ENCODE results near the gene RSU1.
"Not testable (repeated sequence)": the region's sequence is repeated elsewhere in the genome, so short reads cannot be mapped to it uniquely, and the experiment has no call there.

Gene RSU1

DNA sequence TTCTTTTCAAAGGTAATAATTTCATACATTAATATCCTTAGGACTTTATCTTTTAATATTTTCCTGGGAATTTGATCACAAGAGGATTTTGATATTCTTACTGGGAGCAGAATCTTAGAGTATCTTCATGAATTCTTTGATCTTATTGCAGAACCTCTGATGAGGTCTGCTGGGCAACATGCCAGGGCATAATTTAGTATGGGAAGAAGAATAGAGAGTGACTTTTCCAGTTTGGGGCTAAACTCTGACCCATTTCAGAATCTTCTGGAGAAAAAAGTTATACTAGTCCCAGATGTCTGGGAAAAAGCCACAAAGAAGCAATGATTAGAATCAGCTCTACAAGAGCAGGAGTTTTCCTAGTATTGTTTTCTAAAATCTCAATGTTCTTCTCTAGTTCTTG is 28.0 kb upstream of the RSU1 start:
- no peak for DNase-seq (ENCODE audit: low read depth)
- H3K4me3 ChIP-seq (ENCODE audit: low read depth, low read length) = no peak overlapping the region
- TF ChIP-seq CTCF (IDR thresholded peaks at IDR 0.05; ENCODE audit: control insufficient read depth, extremely low read depth, insufficient read depth) = no peak

- peak; percentile 39 for DNase-seq (ENCODE audit: low read depth)
- no peak overlapping the region for H3K4me3 ChIP-seq (ENCODE audit: low read depth, low read length)
- peak; percentile 66 for TF ChIP-seq CTCF (IDR thresholded peaks at IDR 0.05; ENCODE audit: control insufficient read depth, extremely low read depth, insufficient read depth)
These were observed 26.1 kb upstream of the RSU1 start for GRCh38 chr10:16843252-16843870.

DNA sequence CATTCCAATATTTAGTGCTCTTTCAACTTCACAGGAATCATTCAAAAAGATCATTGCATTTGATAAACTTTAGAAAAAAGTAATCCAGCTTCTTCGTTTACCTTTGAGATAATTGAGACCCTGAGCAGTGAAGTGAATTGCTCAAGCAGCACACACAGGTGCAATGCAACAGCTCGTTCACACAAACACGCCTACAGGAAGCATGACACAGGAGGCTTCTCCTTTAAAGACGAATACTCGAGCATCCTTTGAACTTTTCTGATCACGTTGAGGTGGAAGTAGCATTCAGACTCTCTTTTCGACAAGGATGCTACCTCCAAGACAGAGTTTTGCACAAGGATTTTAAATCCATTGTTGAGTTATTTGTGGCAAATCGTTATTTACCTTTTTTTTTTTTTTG is 18.0 kb upstream of the RSU1 start:
- DNase-seq (ENCODE audit: low read depth) = no peak
- TF ChIP-seq CTCF (IDR thresholded peaks at IDR 0.05; ENCODE audit: control insufficient read depth, extremely low read depth, insufficient read depth) = no peak
- no peak overlapping the region for H3K4me3 ChIP-seq (ENCODE audit: low read depth, low read length)

GRCh38 chr10:16832351-16833080 is 15.3 kb upstream of the RSU1 start:
- peak; percentile 51 for DNase-seq (ENCODE audit: low read depth)
- TF ChIP-seq CTCF (IDR thresholded peaks at IDR 0.05; ENCODE audit: control insufficient read depth, extremely low read depth, insufficient read depth) = no peak

DNA sequence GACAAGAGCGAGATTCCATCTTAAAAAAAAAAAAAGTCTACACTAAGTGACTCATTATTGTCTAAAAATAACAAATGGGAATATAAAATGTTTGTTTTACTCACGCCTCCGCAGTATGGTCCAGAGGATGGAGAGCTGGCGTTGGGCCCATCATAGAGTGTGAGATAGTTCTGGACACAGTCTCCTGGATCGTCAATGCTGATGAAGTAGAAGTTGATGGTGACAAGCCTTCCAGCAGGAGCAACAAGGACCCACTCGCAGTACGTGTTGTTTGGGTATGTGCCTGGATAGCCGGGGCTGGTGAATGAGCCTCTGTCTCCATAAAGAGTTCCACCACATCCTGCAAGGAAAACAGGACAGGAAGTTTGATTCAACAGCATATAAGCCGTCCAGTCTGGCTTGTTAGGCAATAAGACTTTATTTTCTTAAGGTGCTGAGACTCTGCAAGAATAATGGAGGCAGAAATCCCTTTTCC is 11.5 kb upstream of the RSU1 start:
- DNase-seq (ENCODE audit: low read depth) = no peak
- no peak for TF ChIP-seq CTCF (IDR thresholded peaks at IDR 0.05; ENCODE audit: control insufficient read depth, extremely low read depth, insufficient read depth)
- H3K4me3 ChIP-seq (ENCODE audit: low read depth, low read length) = no peak overlapping the region

More at GRCh38 chr10:16832351-16833080, 15.3 kb upstream of the RSU1 start:
- no peak overlapping the region for H3K4me3 ChIP-seq (ENCODE audit: low read depth, low read length)

DNA sequence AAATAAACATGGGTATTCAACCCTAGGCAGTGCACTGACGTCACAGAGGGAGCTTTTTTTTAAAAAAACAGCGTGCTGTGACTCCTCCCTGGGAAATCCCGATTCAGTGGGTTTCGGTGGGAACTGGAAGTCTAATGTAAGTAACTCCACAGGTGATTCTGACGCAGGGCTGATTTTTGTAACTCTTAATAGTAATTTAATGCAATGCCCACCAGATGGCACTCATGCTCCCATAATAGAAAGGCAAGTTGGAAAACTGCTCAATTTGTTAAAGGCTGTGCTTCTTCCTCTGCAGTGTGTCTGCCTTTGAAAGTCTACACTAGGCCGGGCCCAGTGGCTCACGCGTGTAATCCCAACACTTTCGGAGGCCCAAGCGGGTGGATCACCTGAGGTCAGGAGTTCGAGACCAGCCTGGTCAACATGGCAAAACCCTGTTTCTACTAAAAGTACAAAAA is 10.9 kb upstream of the RSU1 start:
- peak; percentile 59 for DNase-seq (ENCODE audit: low read depth)

GRCh38 chr10:16827474-16827873 is 10.2 kb upstream of the RSU1 start:
- not testable (repeated sequence) for H3K4me3 ChIP-seq (ENCODE audit: low read depth, low read length); DNase-seq (ENCODE audit: low read depth)

More for the DNA sequence above, 10.9 kb upstream of the RSU1 start:
- no peak overlapping the region for H3K4me3 ChIP-seq (ENCODE audit: low read depth, low read length)
- TF ChIP-seq CTCF (IDR thresholded peaks at IDR 0.05; ENCODE audit: control insufficient read depth, extremely low read depth, insufficient read depth) = peak; percentile 56

Data from LNCaP clone FGC (cell line).